T-helper 2 cell (primary cell): ENCODE data around the gene NOS1.
A peak's percentile ranks its signal among the peaks of the same experiment; 100 is the strongest.
"Not testable (repeated sequence)": the region's sequence is repeated elsewhere in the genome, so short reads cannot be mapped to it uniquely, and the experiment has no call there.

Source experiments
- DNase-seq, 5 experiments: peaks; one replicate each; pipeline versions ENCODE4 v3.0.0 to v3.0.0-alpha.2; 2012 to 2022
- total RNA-seq, 2 donors: gene quantifications; one replicate each; lab custom pipeline; 2026; lab: John Stamatoyannopoulos, UW

The NOS1 gene
- total RNA-seq = 0 to 0.07 reads per million in 2 donors

DNA sequence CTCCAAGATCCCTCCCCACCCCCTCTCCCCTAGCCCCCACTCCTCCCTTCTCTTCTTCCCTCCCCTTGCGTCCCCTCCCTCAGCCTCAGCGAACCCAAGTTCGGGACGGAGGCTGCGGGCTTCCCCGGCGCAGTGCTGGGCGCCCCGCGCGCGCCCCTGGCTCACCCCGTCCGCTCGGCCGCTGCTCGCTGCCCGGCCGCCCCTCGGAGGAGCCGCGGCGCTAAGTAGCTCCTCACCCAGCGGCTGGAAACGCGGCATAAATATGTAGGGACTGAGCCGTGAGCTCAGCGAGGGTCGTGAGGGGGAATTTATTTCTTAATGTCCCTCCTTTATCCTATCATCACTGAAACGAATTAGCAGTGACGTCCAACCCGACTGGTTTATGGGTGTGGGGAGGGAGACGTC is at the start of gene NOS1:
Gene NOS1, minus strand, starts transcription at position 280 of the 405 bp plus-strand sequence. CDS start 30,557 bp downstream, outside the sequence.
- DNase-seq = no peak

- DNase-seq = no peak
Observed at GRCh38 chr12:117409286-117409685, 47.9 kb upstream of the NOS1 start.

GRCh38 chr12:117408161-117408791 is 46.9 kb upstream of the NOS1 start:
- DNase-seq = no peak

GRCh38 chr12:117404940-117405339 is 43.5 kb upstream of the NOS1 start:
- DNase-seq = no peak

DNA sequence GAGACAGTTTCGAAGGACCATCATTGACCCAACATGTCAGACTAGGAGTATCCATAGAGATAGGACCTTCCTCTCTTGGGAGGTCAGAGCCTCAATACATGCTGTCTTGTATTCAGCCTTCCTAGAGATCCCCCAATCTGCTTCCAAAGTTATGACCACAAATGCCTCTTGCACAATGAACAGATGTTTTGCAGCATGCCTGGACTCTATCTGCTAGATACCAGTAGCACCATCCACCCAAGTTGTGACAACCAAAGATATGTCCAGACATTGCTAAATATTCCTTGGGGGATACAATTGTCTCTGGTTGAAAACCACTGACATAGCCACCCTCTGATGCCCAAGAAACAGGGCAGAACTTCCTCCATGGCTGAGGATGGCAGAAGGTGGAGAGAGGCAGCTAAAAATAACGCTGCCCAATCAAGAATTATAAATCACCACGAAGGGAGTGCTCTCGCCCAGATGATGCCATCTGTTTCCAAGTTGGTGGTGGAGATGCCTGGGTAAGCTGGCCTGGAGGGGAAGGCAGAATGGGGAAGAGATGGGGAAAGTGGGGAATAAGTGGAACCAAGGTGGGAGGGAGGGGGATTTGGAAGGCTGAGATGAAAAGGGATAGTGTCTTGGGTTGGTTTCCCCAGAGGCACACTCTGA is 42.9 kb upstream of the NOS1 start:
- no peak for DNase-seq

GRCh38 chr12:117403586-117404139 is 42.2 kb upstream of the NOS1 start:
- no peak for DNase-seq

DNA sequence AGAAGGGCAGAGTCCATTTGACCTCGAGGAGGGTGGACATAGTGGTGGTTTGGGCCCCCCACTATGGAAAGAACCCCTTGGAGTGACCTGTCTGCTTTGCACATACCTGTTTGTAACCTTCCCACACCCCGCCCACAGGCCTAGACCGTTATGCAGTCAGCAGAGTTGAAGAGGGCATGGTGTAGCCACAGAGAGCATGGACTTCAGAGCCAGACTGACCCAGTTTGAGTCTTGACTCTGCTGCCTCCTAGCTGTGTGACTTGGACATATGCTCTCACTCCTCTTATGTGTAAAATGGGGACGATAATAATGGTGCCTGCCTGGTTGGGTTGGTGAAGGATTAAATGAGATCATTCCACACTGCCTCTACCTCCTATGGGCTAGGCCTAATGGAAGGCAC is 40.9 kb upstream of the NOS1 start:
- DNase-seq = no peak

GRCh38 chr12:117400912-117401311 is 39.5 kb upstream of the NOS1 start:
- no peak for DNase-seq

GRCh38 chr12:117398482-117398881 is 37.1 kb upstream of the NOS1 start:
- DNase-seq = not testable (repeated sequence)

GRCh38 chr12:117395766-117396165 is 34.3 kb upstream of the NOS1 start:
- no peak for DNase-seq

GRCh38 chr12:117394491-117394890 is 33.1 kb upstream of the NOS1 start:
- no peak for DNase-seq

- no peak for DNase-seq
Observed at GRCh38 chr12:117393656-117394055, 32.2 kb upstream of the NOS1 start.

DNA sequence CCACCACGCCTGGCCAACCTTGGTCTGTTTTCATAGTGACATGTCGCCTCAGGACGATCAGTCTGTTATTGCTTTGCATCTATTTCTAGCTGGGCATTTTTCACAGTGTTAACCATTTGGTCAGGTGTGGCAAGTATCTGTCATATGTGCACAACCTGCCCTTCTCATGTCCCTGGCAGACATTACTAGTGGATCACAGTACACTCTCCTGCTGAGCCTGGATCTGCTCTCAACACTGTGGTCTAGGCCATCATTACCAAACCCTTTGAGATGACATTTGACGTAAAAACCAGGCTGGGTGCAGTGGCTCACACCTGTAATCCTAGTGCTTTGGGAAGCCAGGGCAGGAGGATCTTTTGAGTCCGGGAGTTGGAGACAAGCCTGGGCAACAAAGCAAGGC is 29.4 kb upstream of the NOS1 start:
- DNase-seq = no peak

- DNase-seq = no peak
Observed at GRCh38 chr12:117388951-117389446, 27.6 kb upstream of the NOS1 start.

DNA sequence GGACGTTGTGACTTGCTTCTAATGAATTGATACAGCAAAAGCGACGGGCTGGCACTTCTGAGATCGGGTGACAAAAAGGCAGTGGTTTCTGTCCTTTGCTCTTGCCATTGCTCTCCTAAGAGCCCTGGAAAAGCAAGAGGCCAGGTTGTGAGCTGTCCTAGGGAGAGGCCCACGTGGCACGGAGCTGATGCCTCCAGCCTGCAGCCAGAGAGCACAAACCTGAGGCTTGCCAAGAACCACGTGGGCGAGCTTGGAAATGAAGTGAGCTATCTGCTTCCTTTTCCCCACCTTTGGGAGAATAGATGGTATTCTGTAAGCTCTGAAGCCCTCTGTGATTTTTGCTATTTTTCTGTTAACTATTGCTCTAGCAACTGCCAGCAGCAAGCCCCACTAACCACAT is 26.4 kb upstream of the NOS1 start:
- DNase-seq = no peak

DNA sequence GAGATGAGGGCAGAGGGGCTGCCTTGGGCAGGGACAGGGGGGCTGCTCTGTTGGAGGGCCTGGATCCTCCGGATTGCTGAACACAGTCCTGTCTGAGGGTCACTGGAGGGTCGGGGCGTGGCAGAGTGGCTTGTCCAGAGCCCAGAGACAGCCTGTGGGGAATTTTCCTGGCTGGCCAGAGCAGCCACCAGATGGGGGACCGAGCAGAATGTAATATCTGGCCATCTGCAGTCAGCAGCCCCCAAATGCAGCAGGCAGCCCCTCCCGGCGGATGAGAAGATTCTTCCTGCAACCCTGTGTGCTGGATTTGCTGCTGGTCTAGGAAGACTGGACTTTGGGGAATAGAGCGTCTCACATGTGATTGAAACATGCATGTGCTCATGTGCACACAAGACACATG is 23.3 kb upstream of the NOS1 start:
- no peak for DNase-seq

DNA sequence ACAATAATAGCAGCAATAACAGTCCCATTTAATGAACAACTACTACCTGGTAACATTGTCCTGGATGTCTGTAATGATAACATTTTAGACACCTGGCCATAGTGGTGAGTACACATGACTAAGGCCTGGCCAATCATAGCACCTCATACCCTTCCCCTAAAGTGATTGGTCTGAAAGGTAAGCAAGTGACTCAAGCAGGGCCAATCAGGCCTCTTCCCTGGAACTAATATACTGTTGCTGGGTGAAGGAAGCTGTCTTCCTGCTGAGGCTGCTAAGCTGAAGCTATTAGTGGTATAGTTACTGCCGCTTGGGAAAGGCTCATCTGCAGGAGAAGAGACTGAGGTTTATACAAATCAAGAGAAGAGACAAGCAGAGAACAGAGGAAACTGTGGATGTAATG is 18.7 kb upstream of the NOS1 start:
- DNase-seq = no peak

DNA sequence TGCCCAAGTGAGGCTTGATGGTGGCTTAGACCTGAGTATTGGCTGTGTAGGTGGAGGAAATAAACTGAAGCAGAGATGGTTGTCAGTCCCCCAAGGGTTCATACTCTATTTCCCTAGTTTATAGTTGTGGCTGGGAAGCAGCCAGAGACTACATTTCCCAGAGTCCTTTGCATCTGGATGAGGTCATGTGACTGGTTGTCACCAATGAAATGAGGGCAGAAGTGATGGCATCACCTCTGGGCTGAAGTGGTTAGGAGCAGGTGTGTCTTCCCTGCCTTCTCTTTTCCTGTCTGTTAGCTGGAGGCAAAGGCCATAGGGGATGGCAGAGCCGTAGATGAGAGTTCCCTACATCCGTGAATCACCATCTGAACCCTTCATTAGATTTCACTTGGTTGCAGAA is 16.3 kb upstream of the NOS1 start:
- DNase-seq = no peak

- no peak for DNase-seq
Observed at GRCh38 chr12:117370588-117370987, 9.2 kb upstream of the NOS1 start.

GRCh38 chr12:117370000-117370399 is 8.6 kb upstream of the NOS1 start:
- DNase-seq = not testable (repeated sequence)

- peak in 2 of 5 experiments; percentile 10 to 39 for DNase-seq
Observed at GRCh38 chr12:117367006-117367638, 5.7 kb upstream of the NOS1 start.

GRCh38 chr12:117365049-117365616 is 3.7 kb upstream of the NOS1 start:
- DNase-seq = no peak

GRCh38 chr12:117363953-117364486 is 2.6 kb upstream of the NOS1 start:
- no peak for DNase-seq
